ENCODE measurements around the gene PLEKHG4.

Gene PLEKHG4

DNA sequence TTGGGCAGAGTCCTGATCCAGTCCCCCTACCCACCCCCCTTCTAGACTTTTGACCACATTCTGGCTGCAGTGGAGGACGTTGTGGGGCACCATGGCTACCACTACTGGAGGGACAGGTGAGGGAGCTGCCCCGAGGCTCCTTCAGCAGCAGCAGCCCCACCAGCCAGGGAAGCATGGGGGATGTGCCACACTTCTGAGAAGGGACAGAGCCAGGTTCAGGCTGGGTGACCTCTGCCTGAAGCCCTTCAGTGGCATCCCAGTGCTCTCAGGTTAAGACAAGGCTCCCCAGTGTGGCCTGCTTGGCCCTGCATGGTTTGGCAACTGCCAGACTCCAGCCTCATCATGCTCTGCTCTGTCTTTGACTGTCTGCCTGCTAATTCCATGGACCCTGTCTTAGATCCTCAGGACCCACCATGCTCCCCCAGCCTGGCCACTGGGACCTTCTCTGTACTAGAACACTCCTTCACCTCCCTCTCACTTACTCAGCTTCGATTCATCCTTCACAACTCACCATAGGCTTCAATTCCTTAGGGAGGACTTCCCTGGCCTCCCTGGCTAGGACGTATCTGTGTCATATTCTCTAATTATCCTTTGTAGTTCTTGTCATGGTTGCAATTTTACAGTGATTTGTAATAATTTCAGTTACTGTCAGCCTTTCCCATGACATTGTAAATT is 21.7 kb upstream of the PLEKHG4 start:
- no peak overlapping the region for H3K4me3 ChIP-seq (ENCODE audit: low read length)
- DNase-seq (ENCODE audit: low read depth, low spot score): no peak

DNA sequence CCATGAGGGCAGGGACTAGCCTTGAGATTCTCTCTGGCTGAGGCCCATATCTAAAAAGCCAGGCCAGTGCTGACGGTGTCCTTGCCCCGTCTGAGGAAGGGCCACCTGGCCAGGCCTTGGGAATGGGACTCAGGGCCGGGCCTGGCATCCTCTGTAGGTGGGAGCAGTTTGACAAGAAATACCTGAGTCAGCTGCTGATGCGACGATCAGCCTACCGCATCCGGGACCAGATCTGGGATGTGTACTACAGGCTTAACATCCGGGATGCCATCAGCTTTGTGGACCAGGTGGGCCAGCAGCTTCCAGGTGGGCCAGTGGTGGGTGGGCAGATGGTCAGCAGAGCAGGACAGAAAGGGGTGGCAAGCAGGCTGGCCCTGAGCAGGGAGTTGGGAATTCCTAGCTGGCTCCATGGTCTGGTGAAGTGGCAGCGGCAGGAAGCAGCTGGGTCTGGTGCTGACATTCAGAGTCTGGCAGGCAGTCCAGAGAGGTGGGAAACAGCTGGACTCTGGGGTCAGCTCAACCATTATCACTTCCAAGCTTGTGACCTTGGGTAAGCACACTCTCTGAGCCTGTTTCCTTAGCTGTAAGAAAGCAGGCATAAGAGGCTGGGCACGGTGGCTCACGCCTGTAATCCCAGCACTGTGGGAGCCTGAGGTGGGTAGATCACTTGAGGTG is 21.0 kb upstream of the PLEKHG4 start:
- no peak for DNase-seq (ENCODE audit: low read depth, low spot score)
- H3K4me3 ChIP-seq (ENCODE audit: low read length): no peak overlapping the region

DNA sequence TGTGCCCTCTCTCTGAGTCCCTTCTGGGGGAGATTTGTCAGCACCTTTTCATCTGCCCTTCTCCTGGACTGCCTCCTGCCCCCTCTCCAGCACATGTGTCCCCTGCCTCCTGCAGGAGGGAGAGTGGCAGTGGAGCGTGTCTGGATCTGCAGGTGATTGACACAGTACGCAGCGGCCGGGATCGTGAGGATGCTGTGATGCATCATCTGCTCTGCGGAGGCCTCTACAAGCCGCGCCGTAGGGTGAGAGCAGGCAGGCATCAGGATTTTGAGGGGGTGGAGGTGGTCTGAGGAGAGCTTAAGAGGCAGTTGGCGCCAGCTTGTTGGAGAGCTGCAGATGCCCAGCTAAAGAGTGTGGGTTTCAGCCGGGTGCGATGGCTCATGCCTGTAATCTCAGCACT is 19.6 kb upstream of the PLEKHG4 start:
- no peak for DNase-seq (ENCODE audit: low read depth, low spot score)

DNA sequence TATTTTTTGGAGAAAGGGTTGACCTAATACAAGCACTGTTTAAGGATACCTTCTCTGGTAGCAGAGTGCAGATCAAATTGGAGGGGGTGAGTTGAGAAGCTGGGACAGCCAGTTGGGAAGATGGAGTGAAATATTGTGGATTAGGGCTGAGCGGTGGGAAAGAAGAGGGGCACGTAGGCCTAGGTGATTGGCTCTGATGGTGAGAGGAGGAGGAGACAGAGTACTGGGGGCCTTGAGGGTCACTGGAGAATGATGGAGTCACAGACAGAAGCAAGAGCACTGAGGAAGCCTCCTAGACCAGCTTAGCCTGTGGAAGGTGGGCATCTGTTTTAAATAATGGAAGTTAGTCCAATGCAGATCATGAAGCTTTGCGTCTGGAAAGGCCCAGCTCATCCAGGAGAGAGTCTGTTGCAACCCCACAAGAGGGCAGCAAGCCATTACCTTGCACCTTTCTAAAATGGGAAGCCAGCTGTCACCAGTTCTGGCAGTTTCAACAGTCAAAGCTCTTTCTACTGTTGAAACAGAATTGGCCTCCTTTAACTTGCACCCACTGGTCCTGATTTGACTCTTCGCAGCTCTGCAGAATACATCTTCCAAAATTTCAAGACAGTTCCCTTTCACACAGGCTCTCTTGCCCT is 18.8 kb upstream of the PLEKHG4 start:
- no peak overlapping the region for H3K4me3 ChIP-seq (ENCODE audit: low read length)
- DNase-seq (ENCODE audit: low read depth, low spot score): no peak

More for the DNA sequence above, 19.6 kb upstream of the PLEKHG4 start:
- H3K4me3 ChIP-seq (ENCODE audit: low read length): no peak overlapping the region

DNA sequence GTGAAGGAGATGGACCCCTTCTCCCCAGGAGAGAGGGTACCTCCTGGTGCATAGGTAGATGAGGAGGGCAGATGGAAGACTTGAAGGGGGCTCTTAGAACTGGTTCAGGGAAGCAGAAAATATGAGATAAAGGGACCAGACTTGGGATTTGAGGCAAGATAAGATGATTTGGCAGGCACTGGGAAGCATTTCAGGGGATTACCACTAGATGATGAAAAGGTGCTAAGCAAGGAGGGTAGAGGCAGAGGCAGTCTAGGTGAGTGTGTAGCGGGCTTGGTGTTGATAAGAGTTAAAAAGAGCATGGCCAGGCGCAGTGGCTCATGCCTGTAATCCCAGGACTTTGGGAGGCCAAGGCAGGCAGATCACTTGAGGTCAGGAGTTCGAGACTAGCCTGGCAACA is 16.1 kb upstream of the PLEKHG4 start:
- no peak for DNase-seq (ENCODE audit: low read depth, low spot score)
- no peak overlapping the region for H3K4me3 ChIP-seq (ENCODE audit: low read length)

DNA sequence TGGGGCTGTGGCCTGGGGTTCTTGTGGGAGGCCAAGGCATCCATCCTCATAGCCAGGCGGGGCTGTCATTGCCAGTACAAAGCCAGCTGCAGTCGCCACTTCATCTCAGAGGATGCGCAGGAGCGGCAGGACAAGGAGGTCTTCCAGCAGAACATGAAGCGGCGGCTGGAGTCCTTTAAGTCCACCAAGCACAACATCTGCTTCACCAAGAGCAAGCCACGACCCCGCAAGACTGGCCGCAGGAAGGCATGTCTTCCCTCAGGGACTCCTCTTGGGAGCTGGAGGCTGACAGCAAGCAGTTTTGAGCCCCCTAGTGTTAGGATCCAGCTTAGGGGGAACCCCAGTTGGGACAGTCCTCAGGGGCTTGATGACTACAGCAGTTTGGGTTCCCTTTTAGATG is 15.1 kb upstream of the PLEKHG4 start:
- no peak overlapping the region for H3K4me3 ChIP-seq (ENCODE audit: low read length)
- DNase-seq (ENCODE audit: low read depth, low spot score): no peak

DNA sequence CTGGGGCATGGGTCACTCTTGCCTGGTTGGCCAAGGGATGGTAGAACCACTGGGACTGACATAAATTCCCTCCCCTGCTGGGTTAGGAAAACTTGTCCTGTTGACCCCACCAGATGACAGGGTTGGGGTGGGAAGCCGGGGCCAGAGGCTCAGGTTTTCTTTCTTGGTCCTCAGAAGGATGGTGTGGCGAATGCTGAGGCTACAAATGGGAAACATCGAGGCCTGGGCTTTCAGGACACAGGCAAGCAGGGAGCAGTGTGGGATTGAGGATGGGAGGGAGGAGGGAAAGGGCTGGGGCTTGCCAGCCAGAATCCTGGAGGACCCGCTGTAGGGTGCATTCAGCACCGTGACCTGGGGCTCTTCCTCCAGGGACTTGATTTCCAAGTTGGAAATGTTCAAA is 14.5 kb upstream of the PLEKHG4 start:
- H3K4me3 ChIP-seq (ENCODE audit: low read length): no peak overlapping the region
- no peak for DNase-seq (ENCODE audit: low read depth, low spot score)

DNA sequence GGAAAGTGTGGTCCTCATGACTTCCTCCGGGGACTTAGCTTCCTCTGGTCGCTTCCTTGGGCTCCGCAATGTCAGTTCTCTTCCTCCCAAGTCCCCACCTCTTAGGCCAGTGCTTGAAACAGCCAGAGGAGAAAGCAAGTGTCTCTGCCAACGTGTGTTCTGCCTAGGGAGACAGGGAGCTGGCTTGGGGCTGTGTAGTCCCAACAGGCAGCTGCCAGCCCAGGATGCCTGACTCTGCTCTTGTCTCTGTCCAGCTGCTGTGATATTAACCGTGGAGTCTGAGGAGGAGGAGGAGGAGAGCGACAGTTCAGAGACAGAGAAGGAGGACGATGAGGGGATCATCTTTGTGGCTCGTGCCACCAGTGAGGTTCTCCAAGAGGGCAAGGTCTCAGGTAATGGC is 13.5 kb upstream of the PLEKHG4 start:
- no peak overlapping the region for H3K4me3 ChIP-seq (ENCODE audit: low read length)
- no peak for DNase-seq (ENCODE audit: low read depth, low spot score)

DNA sequence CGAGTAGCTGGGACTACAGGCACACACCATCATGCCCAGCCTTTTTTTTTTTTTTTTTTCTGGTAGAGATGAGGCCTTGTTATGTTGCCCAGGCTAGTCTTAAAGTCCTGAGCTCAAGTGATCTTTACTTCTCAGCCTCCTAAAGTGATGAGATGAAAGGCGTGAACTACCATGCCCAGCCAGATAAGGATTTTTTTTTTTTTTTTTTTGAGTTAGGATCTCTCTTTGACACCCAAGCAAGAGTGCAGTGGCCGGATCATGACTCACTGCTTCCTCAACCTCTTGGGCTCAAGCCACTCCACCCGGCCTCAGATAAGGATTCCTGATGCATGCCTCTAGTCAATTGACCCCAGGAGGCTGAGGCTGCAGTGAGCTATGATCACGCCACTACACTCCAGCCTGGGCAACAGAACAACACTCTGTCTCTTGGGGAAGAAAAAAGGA is 11.2 kb upstream of the PLEKHG4 start:
- H3K4me3 ChIP-seq (ENCODE audit: low read length): no peak overlapping the region
- DNase-seq (ENCODE audit: low read depth, low spot score): no peak

DNA sequence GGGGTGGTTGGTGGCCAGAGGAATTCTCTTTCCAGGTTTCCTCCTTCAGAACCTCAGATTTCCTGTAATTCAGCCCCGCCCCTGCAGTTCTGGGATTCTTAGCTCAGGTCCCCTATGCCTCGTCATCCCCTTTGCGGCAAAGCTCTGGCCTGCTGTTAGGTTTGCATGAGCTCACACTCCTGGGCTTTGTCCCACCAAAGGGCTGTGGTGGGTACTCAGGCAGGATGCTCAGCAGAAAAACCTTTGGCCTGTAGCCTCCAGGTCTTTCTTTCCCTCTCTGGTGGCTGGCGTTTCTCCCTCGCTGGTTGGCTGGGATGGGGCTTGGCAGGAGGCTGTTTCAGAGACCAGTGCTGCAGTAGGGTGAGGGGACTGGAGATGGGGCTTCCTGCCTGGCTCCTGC is 9.6 kb upstream of the PLEKHG4 start:
- no peak overlapping the region for H3K4me3 ChIP-seq (ENCODE audit: low read length)
- DNase-seq (ENCODE audit: low read depth, low spot score): no peak

DNA sequence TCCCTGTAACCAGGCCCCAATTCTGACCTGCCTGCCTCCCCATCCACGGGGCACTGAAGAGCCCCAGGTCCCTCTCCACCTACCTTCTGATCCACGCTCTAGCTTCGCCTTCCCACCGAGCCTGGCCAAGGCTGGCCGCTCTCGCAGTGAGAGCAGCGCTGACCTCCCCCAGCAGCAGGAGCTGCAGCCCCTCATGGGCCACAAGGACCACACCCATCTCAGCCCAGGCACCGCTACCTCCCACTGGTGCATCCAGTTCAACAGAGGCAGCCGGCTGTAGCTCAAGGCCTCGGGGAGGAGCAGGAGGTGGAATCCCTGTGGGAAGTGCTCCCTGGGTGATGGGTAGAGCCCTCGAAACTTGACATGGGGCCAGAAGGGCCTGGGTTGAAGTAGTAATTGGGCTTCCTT is 8.4 kb upstream of the PLEKHG4 start:
- no peak overlapping the region for H3K4me3 ChIP-seq (ENCODE audit: low read length)
- DNase-seq (ENCODE audit: low read depth, low spot score): no peak

DNA sequence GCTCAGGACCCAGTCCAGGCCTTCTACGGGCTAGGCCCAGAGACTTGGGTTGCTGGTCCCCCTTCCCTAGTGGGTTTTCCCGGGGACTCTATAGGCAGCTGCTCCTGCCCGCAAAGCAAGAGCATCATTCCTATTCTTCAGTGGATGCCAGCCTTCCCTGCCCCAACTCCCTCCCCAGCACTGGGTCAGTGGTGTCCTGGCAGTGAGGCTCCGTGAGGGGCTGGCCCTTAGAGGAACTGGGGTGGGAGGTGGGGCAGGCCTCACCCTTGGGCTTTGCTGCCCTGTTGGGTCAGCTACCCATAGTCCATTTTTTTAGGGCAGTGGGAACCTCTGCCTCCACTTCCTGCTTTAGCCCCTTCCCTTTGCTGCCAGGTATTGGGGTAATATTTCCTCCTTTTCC is 7.9 kb upstream of the PLEKHG4 start:
- no peak for DNase-seq (ENCODE audit: low read depth, low spot score)

DNA sequence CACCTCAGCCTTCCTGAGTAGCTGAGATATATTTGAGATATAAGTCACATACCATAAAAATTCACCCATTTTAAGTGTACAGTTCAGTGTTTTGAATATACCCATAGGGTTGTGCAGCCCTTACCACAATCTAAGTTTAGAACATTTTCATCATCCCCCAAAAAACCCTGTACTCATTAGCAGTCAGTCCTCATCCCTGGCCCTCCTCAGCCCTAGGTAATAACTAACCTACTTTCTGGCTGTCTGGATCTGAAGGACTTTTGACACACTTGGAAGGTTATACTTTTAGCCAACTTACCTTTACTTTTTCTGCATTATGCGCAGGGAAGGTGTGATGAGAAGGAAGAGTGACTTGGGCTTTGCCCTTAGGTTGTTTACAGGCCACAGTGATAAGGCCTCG is 4.0 kb upstream of the PLEKHG4 start:
- DNase-seq (ENCODE audit: low read depth, low spot score): no peak
- no peak overlapping the region for H3K4me3 ChIP-seq (ENCODE audit: low read length)

More for the DNA sequence above, 7.9 kb upstream of the PLEKHG4 start:
- no peak overlapping the region for H3K4me3 ChIP-seq (ENCODE audit: low read length)

DNA sequence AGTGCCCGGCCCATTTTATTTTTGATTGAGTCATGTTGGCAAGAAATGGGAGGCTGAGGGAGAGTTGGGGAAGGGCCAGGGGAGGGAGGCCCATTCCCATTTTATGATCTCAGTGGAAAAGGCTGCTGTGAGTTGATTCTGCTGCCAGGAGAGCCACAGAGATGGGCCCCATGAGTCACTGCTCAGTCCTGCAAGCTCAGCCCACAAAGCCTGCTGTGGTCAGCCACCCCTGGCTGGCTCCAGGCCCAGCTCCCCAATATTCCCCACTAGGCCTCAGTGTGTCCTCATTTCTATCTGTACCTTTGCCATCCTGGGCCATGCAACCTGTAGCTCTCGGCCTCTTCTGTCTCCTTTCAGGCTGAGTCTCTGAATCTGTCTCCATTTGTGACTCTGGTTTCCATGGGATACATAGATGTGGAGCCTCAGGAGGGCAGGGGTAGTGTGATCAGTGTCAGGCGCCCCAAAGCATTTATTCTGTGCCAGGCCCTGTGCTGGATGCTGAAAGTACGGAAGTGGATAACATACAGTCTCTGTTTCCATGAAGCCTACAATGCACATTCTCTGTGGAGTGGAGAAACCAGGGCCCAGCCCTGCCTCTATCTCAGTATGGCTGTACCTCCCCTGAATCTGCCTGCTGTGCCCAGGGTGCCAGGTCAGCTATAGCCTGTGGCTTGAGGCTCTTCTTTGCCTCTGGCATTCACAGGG is 1.9 kb upstream of the PLEKHG4 start:
- H3K4me3 ChIP-seq (ENCODE audit: low read length): peak overlapping the region; percentile 73; the same call in 1 of the 2 replicates
- no peak for DNase-seq (ENCODE audit: low read depth, low spot score)

DNA sequence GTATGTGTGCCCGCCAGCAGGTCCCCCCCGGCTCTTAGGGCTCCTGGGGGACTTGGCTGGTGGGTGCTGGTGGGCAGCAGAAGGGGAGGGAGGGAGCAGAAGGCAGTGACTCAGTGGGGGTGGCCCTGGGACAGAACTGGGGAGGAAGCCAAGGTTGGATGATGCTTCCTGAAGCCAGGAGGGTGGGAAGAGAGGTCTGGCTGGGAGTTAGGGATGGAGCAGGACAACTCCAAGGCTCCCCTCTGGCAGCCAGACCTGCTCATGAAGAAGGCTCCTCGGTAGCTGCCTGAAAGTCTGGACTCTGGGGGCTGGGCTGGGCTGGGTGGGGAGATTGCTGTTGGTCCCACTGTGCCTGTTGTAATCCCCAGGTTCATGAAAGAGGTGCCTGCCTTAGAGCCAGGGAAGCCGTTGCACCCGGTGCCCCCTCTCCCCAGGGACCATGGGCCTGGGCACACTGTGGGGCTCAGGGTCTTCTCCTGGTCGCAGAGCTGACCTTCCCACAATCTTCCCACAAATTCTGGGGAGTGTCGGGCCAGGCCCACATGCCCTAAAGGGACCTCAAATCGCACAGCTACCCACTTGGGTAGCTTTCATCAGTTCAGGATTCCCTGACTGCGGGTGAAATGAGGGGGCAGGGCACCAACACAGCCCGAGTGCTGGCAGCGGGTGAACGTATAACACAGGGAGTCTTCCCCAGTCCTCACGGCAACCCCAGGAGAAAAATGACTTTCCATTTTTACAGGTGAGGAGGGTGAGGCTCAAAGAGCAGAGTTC is 1.1 kb upstream of the PLEKHG4 start:
- peak; percentile 16 for DNase-seq (ENCODE audit: low read depth, low spot score)
- peak overlapping the region; percentile 73 for H3K4me3 ChIP-seq (ENCODE audit: low read length)

DNA sequence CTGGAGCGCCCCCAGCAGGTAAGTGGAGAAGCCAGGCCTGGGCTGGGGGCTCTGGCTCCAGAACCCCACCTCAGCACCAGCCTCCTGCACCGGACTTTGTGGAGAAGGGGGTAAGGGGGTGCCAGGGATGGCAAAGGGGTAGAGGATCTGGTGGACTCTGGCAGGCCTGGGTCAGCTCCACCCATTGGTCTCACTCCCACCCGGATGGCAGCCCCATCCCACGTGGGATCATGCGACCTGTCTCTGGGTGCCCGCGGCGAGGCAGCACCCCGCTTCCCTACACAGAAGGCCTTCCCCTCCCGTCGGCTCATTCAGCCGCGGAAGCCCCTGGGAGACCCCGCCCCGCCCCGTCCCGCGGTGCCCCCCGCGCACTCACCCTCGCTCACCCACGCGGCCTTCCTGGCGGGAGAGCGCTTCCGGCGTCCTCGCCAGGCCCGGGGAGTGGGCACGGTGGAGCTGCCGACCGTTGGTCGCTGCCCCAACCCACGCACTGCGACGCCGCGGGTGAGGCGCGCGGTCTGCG is 498 bp upstream of the PLEKHG4 start:
- DNase-seq (ENCODE audit: low read depth, low spot score): peak; percentile 19
- H3K4me3 ChIP-seq (ENCODE audit: low read length): peak overlapping the region; percentile 73

DNA sequence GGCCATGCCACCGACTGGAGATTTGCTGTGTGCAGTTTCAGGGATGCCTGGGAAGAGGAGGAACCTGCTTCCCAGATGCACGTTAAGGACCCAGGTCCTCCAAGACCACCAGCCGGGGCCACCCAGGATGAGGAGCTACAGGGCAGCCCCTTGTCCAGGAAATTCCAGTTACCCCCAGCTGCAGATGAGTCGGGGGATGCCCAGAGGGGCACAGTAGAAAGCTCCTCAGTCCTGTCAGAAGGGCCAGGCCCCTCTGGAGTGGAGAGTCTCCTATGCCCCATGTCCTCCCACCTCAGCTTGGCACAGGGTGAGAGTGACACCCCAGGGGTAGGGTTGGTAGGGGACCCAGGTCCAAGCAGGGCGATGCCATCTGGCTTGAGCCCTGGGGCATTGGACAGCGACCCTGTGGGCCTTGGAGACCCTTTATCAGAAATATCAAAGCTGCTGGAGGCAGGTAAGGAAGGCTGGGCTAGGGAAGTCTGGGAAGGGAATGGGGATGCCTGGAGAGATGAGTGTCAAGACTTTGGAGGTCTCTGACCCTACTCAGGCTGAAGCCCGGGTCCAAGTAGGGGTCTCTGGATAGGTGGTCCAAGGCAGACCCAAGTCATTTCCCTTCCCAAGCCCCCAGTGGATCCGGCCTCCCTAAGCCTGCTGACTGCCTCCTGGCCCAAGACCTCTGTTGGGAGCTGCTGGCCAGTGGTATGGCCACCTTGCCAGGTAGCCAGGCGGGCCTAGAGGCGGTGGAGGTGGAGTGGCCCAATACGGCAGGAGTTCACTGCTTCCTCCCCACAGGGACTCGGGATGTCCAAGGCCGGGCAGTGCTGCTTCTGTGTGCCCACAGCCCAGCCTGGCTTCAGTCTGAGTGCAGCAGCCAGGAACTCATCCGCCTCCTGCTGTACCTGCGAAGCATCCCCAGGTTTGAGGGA is 1.0 kb downstream of the PLEKHG4 start:
- no peak for DNase-seq (ENCODE audit: low read depth, low spot score)
- H3K4me3 ChIP-seq (ENCODE audit: low read length): peak overlapping the region; percentile 73
